ENCODE measurements around the gene SCD5.

DNA sequence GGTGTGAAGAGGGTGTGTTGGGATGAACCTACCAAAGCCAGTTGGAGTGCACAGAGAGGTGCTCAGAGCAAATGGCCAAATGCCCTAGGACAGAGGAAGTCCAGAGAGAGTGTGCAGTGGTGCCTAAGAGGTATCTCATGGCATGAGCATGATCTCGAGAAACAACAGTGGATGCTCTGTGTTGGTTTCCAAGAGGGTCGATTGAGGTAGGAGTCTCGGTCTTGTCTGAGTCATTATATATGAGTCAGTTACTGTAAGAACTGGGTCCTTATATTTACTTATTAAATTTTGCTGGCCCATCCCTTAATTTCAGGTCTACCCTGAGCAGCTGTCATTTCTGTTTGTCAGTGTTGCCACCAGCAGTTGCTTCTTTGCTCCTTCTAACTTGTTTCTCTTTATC, 150.2 kb downstream of the SCD5 start:
- TF ChIP-seq, protein P1, sequence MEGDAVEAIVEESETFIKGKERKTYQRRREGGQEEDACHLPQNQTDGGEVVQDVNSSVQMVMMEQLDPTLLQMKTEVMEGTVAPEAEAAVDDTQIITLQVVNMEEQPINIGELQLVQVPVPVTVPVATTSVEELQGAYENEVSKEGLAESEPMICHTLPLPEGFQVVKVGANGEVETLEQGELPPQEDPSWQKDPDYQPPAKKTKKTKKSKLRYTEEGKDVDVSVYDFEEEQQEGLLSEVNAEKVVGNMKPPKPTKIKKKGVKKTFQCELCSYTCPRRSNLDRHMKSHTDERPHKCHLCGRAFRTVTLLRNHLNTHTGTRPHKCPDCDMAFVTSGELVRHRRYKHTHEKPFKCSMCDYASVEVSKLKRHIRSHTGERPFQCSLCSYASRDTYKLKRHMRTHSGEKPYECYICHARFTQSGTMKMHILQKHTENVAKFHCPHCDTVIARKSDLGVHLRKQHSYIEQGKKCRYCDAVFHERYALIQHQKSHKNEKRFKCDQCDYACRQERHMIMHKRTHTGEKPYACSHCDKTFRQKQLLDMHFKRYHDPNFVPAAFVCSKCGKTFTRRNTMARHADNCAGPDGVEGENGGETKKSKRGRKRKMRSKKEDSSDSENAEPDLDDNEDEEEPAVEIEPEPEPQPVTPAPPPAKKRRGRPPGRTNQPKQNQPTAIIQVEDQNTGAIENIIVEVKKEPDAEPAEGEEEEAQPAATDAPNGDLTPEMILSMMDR (IDR thresholded peaks at IDR 0.05), result no peak
- TF ChIP-seq POLR2A (IDR thresholded peaks at IDR 0.05), result no peak
